ENCODE data around the gene FCHO1.

FCHO1 gene

DNA sequence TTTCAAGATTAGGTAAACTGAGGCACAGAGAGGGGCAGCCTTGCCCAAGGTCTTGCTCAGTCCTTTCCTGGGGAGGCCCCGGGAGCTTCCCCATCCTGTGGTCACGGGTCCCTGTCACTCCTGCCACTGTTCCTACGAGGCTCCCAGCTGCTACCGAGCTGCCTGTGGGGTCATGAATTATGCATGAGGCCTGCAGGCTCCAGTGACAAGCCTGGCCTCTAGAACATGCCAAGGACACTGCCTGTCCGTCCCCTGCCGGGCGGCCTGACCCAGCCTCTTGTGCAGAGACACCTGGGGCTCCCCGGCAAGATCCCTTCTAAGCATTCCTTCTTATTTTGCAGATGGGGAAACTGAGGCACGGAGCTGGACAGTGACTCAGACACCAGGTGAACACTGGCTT is 2.7 kb downstream of the FCHO1 start:
- no peak overlapping the region for H3K4me3 ChIP-seq (ENCODE audit: control insufficient read depth, low read depth, low read length)
- no peak for DNase-seq (ENCODE audit: low read depth)
- TF ChIP-seq, protein P1, sequence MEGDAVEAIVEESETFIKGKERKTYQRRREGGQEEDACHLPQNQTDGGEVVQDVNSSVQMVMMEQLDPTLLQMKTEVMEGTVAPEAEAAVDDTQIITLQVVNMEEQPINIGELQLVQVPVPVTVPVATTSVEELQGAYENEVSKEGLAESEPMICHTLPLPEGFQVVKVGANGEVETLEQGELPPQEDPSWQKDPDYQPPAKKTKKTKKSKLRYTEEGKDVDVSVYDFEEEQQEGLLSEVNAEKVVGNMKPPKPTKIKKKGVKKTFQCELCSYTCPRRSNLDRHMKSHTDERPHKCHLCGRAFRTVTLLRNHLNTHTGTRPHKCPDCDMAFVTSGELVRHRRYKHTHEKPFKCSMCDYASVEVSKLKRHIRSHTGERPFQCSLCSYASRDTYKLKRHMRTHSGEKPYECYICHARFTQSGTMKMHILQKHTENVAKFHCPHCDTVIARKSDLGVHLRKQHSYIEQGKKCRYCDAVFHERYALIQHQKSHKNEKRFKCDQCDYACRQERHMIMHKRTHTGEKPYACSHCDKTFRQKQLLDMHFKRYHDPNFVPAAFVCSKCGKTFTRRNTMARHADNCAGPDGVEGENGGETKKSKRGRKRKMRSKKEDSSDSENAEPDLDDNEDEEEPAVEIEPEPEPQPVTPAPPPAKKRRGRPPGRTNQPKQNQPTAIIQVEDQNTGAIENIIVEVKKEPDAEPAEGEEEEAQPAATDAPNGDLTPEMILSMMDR (IDR thresholded peaks at IDR 0.05; ENCODE audit: control insufficient read depth, insufficient read depth, low read depth, low read length, missing control alignments) = no peak

DNA sequence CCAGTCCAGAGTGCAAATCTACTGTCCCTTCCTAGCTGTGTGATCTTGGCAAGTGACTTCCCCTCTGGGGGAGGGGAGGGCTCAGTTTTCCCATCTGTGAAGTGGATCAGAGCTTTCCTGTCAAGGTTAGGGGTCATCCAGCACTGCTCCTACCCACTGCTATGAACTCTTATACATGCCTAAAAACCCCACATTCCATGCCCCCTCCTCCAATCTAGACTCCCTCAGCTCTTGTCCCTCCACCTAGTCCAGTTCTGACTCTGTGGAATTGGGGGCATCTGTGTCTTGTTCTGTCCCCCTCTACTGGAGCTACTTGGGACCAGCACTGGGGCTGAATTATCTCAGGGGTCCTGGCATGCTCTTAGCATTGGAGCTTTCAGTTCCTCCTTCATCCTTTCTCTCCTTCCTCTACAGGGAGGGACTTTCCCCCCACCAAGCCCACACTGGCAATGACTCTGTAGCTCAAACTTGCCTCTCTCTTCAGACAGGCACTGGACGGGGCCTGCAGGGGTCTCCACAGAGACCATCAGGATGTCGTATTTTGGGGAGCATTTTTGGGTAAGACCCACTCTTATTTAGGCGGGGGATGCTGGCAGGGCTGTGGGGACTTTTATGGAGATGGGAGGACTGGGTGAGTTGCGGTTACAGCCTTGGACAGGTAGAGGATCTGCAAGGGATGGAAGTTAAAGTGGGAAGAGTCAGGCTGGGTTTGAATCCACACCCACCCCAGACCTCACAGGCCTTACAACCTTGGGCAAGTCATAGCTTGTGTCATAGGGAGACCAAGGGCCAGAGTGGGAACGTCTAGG is 3.6 kb downstream of the FCHO1 start:
- TF ChIP-seq, protein P1 (IDR thresholded peaks at IDR 0.05; ENCODE audit: control insufficient read depth, insufficient read depth, low read depth, low read length, missing control alignments) = no peak
- DNase-seq (ENCODE audit: low read depth) = no peak
- no peak overlapping the region for H3K4me3 ChIP-seq (ENCODE audit: control insufficient read depth, low read depth, low read length)

- no peak for DNase-seq (ENCODE audit: low read depth)
- H3K4me3 ChIP-seq (ENCODE audit: control insufficient read depth, low read depth, low read length) = no peak overlapping the region
- TF ChIP-seq, protein P1 (IDR thresholded peaks at IDR 0.05; ENCODE audit: control insufficient read depth, insufficient read depth, low read depth, low read length, missing control alignments) = no peak
These were observed 4.2 kb downstream of the FCHO1 start for GRCh38 chr19:17755443-17755890.

- no peak for DNase-seq (ENCODE audit: low read depth)
- TF ChIP-seq, protein P1 (IDR thresholded peaks at IDR 0.05; ENCODE audit: control insufficient read depth, insufficient read depth, low read depth, low read length, missing control alignments) = no peak
- no peak overlapping the region for H3K4me3 ChIP-seq (ENCODE audit: control insufficient read depth, low read depth, low read length)
These were observed 4.8 kb downstream of the FCHO1 start for GRCh38 chr19:17755977-17756670.

- H3K4me3 ChIP-seq (ENCODE audit: control insufficient read depth, low read depth, low read length) = no peak overlapping the region
- TF ChIP-seq, protein P1 (IDR thresholded peaks at IDR 0.05; ENCODE audit: control insufficient read depth, insufficient read depth, low read depth, low read length, missing control alignments) = no peak
- DNase-seq (ENCODE audit: low read depth) = no peak
These were observed 5.8 kb downstream of the FCHO1 start for GRCh38 chr19:17757125-17757524.

- H3K4me3 ChIP-seq (ENCODE audit: control insufficient read depth, low read depth, low read length) = no peak overlapping the region
- no peak for DNase-seq (ENCODE audit: low read depth)
- TF ChIP-seq, protein P1 (IDR thresholded peaks at IDR 0.05; ENCODE audit: control insufficient read depth, insufficient read depth, low read depth, low read length, missing control alignments) = no peak
These were observed 7.2 kb downstream of the FCHO1 start for GRCh38 chr19:17758515-17758914.

All from AG09309 (cell line).